Ectodermal cell (in vitro differentiated cells): ENCODE measurements around the gene DGKD.

Experiments
- H3K27ac ChIP-seq: 2 replicates; pipeline ENCODE4 v1.7.0; 2013; ENCODE audit warnings: mild to moderate bottlenecking, low read depth, low read length; ENCODE audit not compliant: insufficient read depth, poor library complexity, severe bottlenecking
- H3K27me3 ChIP-seq: 2 replicates; pipeline ENCODE4 v1.7.0; 2013; ENCODE audit warnings: mild to moderate bottlenecking, low read length; ENCODE audit not compliant: insufficient read depth, control insufficient read depth, poor library complexity, severe bottlenecking
- H3K36me3 ChIP-seq: one replicate; pipeline ENCODE4 v1.7.0; 2013; ENCODE audit warnings: low read length; ENCODE audit not compliant: control insufficient read depth, insufficient read depth
- H3K4me1 ChIP-seq: one replicate; pipeline ENCODE4 v1.7.0; 2013; ENCODE audit warnings: low read length; ENCODE audit not compliant: control insufficient read depth, insufficient read depth
- H3K4me3 ChIP-seq: 2 replicates; pipeline ENCODE4 v1.7.0; 2013; ENCODE audit warnings: low read depth, low read length, control low read depth; ENCODE audit not compliant: insufficient read depth
- H3K9me3 ChIP-seq: 2 replicates; pipeline ENCODE4 v1.7.0; 2013; ENCODE audit warnings: mild to moderate bottlenecking, low read length, moderate library complexity; ENCODE audit not compliant: control insufficient read depth
- WGBS, 2 experiments: methylation state at CpG; one replicate each; pipeline ENCODE4 v1.1.7; 2013; ENCODE audit warnings: missing lambda C conversion rate in 2 of 2; 5-methylcytosine and 5-hydroxymethylcytosine counted together

The DGKD gene

GRCh38 chr2:233424154-233424951 is 70.1 kb downstream of the DGKD start:
- 94% methylated on average over 16 of the region's 16 CpGs for WGBS, 2 experiments
- no peak overlapping the region for H3K27ac ChIP-seq
- no peaks in the 10 kb centered on the region for H3K36me3 ChIP-seq
- no peaks in the 10 kb centered on the region for H3K27me3 ChIP-seq
- no peaks in the 10 kb centered on the region for H3K9me3 ChIP-seq
- peaks cover 9% of the 10 kb centered on the region for H3K4me1 ChIP-seq
- no peak overlapping the region for H3K4me3 ChIP-seq

- Histone ChIP-seq H3K36me3 (no peaks in the 10 kb centered on the region), H3K9me3 (no peaks in the 10 kb centered on the region), H3K4me1 (no peaks in the 10 kb centered on the region), H3K27me3 (no peaks in the 10 kb centered on the region), H3K4me3 (no peak overlapping the region), H3K27ac (no peak overlapping the region)
- WGBS, 2 experiments, result 91 to 97% methylated on average over 7 of the region's 7 CpGs
These were observed 72.5 kb downstream of the DGKD start for GRCh38 chr2:233426619-233427342.

GRCh38 chr2:233428008-233428407 is 73.7 kb downstream of the DGKD start:
- no peaks in the 10 kb centered on the region for H3K27me3 ChIP-seq
- H3K27ac ChIP-seq, result no peak overlapping the region
- H3K9me3 ChIP-seq, result no peaks in the 10 kb centered on the region
- H3K36me3 ChIP-seq, result no peaks in the 10 kb centered on the region
- no peaks in the 10 kb centered on the region for H3K4me1 ChIP-seq
- no peak overlapping the region for H3K4me3 ChIP-seq
- WGBS, 2 experiments, result 87 to 88% methylated on average over 2 of the region's 3 CpGs

GRCh38 chr2:233428438-233428837 is 74.1 kb downstream of the DGKD start:
- Histone ChIP-seq H3K27me3 (no peaks in the 10 kb centered on the region), H3K9me3 (no peaks in the 10 kb centered on the region), H3K27ac (no peak overlapping the region), H3K4me3 (no peak overlapping the region), H3K4me1 (no peaks in the 10 kb centered on the region), H3K36me3 (no peaks in the 10 kb centered on the region)
- 95 to 96% methylated on average over 7 of the region's 7 CpGs for WGBS, 2 experiments

GRCh38 chr2:233429175-233429897 is 75.0 kb downstream of the DGKD start:
- Histone ChIP-seq H3K4me3 (no peak overlapping the region), H3K27me3 (no peaks in the 10 kb centered on the region), H3K4me1 (no peaks in the 10 kb centered on the region), H3K27ac (no peak overlapping the region), H3K36me3 (no peaks in the 10 kb centered on the region), H3K9me3 (no peaks in the 10 kb centered on the region)
- WGBS, 2 experiments, result 92 to 95% methylated on average over 19 to 20 of the region's 20 CpGs

GRCh38 chr2:233430081-233430480 is 75.8 kb downstream of the DGKD start:
- Histone ChIP-seq H3K4me3 (no peak overlapping the region), H3K4me1 (no peaks in the 10 kb centered on the region), H3K27me3 (no peaks in the 10 kb centered on the region), H3K36me3 (no peaks in the 10 kb centered on the region), H3K27ac (no peak overlapping the region), H3K9me3 (no peaks in the 10 kb centered on the region)
- 95 to 98% methylated on average over 4 of the region's 4 CpGs for WGBS, 2 experiments

- no peaks in the 10 kb centered on the region for H3K9me3 ChIP-seq
- no CpG with 5 or more reads among the region's 1 CpG for WGBS, 2 experiments
- H3K27ac ChIP-seq, result no peak overlapping the region
- H3K36me3 ChIP-seq, result no peaks in the 10 kb centered on the region
- H3K4me1 ChIP-seq, result no peaks in the 10 kb centered on the region
- H3K4me3 ChIP-seq, result no peak overlapping the region
- no peaks in the 10 kb centered on the region for H3K27me3 ChIP-seq
These were observed 76.4 kb downstream of the DGKD start for GRCh38 chr2:233430651-233431050.

GRCh38 chr2:233433029-233433428 is 78.7 kb downstream of the DGKD start:
- Histone ChIP-seq H3K27me3 (no peaks in the 10 kb centered on the region), H3K4me3 (no peak overlapping the region), H3K9me3 (no peaks in the 10 kb centered on the region), H3K4me1 (no peaks in the 10 kb centered on the region), H3K27ac (no peak overlapping the region), H3K36me3 (no peaks in the 10 kb centered on the region)
- 72 to 95% methylated on average over 2 of the region's 2 CpGs for whole genome bisulfite sequencing, 2 experiments

GRCh38 chr2:233433794-233434193 is 79.5 kb downstream of the DGKD start:
- Histone ChIP-seq H3K4me1 (no peaks in the 10 kb centered on the region), H3K9me3 (no peaks in the 10 kb centered on the region), H3K27me3 (no peaks in the 10 kb centered on the region), H3K36me3 (no peaks in the 10 kb centered on the region), H3K27ac (no peak overlapping the region), H3K4me3 (no peak overlapping the region)
- 100% methylated on average over 1 of the region's 1 CpG; no CpG with 5 or more reads in 1 of the 2 experiments for WGBS, 2 experiments
